K562 (cell line): ENCODE data around the gene NDOR1. TPM values are rescaled to one million over a fixed set of nuclear protein-coding genes. Genes with fewer than 3 reads are reported as not detected.

Experiments
- ATF6 ChIP-seq: sonication (generic); formaldehyde crosslinking; IDR thresholded peaks from 2 replicates; pipeline ENCODE4 v1.4.0; 2020; ENCODE audit warnings: mild to moderate bottlenecking, missing genetic modification reagents
- DIDO1 ChIP-seq: fragments of 450-650 bp; IDR thresholded peaks from 2 replicates; pipeline ENCODE4 v1.6.1; 2016; ENCODE audit warnings: low read depth, missing biosample characterization, missing genetic modification characterization
- FOXP4 ChIP-seq: sonication (generic); formaldehyde crosslinking; IDR thresholded peaks from 2 replicates; pipeline ENCODE4 v1.8.0; 2022; ENCODE audit warnings: mild to moderate bottlenecking, missing genetic modification reagents, borderline replicate concordance
- HDGF ChIP-seq: fragments of 450-650 bp; IDR thresholded peaks from 2 replicates; pipeline ENCODE4 v1.6.1; 2016
- IFI16 ChIP-seq: fragments of 250-450 bp; sonication (Bioruptor Pico); IDR thresholded peaks from 2 replicates; pipeline ENCODE4 v2.1.2; 2022; ENCODE audit warnings: mild to moderate bottlenecking, inconsistent platforms
- L3MBTL2 ChIP-seq: fragments of 450-650 bp; IDR thresholded peaks from 2 replicates; pipeline ENCODE4 v1.6.1; 2016; ENCODE audit warnings: mild to moderate bottlenecking, moderate library complexity
- MYNN ChIP-seq, 2 experiments: sonication (generic); formaldehyde crosslinking in 1 of 2; IDR thresholded peaks; 2 replicates each; pipeline versions ENCODE4 v1.5.0 to v1.6.1; 2016 to 2020; ENCODE audit warnings: antibody characterized with exemption in 1 of 2, missing genetic modification reagents in 1 of 2
- NONO ChIP-seq, 2 experiments: fragments of 200-400 bp in 1 of 2; fragments of 450-650 bp in 1 of 2; formaldehyde crosslinking in 1 of 2; IDR thresholded peaks; 2 replicates each; pipeline ENCODE4 v1.6.1; 2017; ENCODE audit warnings: low read depth in 2 of 2, mild to moderate bottlenecking in 2 of 2, moderate library complexity in 2 of 2, low read length in 1 of 2
- PYGO2 ChIP-seq: fragments of 450-650 bp; IDR thresholded peaks from 2 replicates; pipeline ENCODE4 v1.6.1; 2016; ENCODE audit warnings: mild to moderate bottlenecking, missing genetic modification characterization, moderate library complexity, missing compliant biosample characterization
- RB1 ChIP-seq: fragments of 450-650 bp; IDR thresholded peaks from 2 replicates; pipeline ENCODE4 v1.6.1; 2017; ENCODE audit warnings: low read depth, mild to moderate bottlenecking
- REST ChIP-seq, 2 experiments: fragments of 450-650 bp; formaldehyde crosslinking in 1 of 2; IDR thresholded peaks; 2 replicates each; pipeline versions ENCODE4 v1.4.0 to v1.6.1; 2014 to 2020; ENCODE audit warnings: mild to moderate bottlenecking in 2 of 2, borderline replicate concordance in 1 of 2, low read depth in 1 of 2
- TBP ChIP-seq: optimal IDR thresholded peaks from 2 replicates; pipeline ENCODE3; 2011; ENCODE audit warnings: low read depth, low read length, improper control_type of control experiment
- ZNF197 ChIP-seq: fragments of 200-800 bp; sonication (Bioruptor generic); IDR thresholded peaks from 2 replicates; pipeline ENCODE4 v1.6.1; 2016; ENCODE audit warnings: low read depth, missing genetic modification characterization, missing compliant biosample characterization
- ZNF699 ChIP-seq: fragments of 250-450 bp; sonication (Bioruptor Pico); IDR thresholded peaks from 2 replicates; pipeline ENCODE4 v1.8.0; 2021; ENCODE audit warnings: mild to moderate bottlenecking, moderate library complexity; ENCODE audit not compliant: insufficient replicate concordance
- polyA plus RNA-seq, 8 experiments: library from polyadenylated mRNA; depleted of rRNA in 4 of 8; stranded (reverse) in 5 of 8; unstranded in 3 of 8; fragments of >200 nt; fragmentation: Nextera tagmentation in 2 of 8; fragmentation: Illumina TruSeq in 1 of 8; extraction: Ambion mirVana in 2 of 8; extraction: Trizol in 1 of 8; gene quantifications; 2 replicates each; pipeline versions ENCODE4 v1.2.1 to v1.2.3, GENCODE V29; 2011 to 2014; ENCODE audit warnings: inconsistent platforms in 1 of 8, missing spikeins in 1 of 8
- total RNA-seq, 7 experiments: library from RNA; depleted of rRNA in 6 of 7; stranded (reverse); fragments of >200 nt in 6 of 7; fragmentation: Illumina TruSeq in 2 of 7; extraction: Trizol in 2 of 7; gene quantifications; 2 replicates each; pipeline versions ENCODE4 v1.2.1 to v1.2.3, GENCODE V29; 2011 to 2021; ENCODE audit warnings: low replicate concordance in 1 of 7

The NDOR1 gene
- total and polyA plus RNA-seq, 9 of the 15 experiments (the other 6 are each of a cell fraction or from before 2014, with no cell fraction given) = 0.06 to 36.9 (median 6.9) TPM

- TF ChIP-seq ATF6 (CRISPR knock-in tag) = no peak
- peak; percentile 70; the same call in 1 of the 2 replicates for TF ChIP-seq L3MBTL2
- no peak for TF ChIP-seq PYGO2
- TF ChIP-seq NONO (IDR thresholded peaks at IDR 0.05; ENCODE audit: low read depth in 2 of 2, low read length in 1 of 2) = peak in 1 of 2 experiments; percentile 92; a peak in 3 of 4 replicates
- TF ChIP-seq RB1 = peak; percentile 23
- TF ChIP-seq FOXP4 = no peak
- TF ChIP-seq TBP = peak; percentile 94
- TF ChIP-seq DIDO1 (tag) = no peak
- no peak for TF ChIP-seq REST (IDR thresholded peaks at IDR 0.05; ENCODE audit: borderline replicate concordance)
- peak; percentile 61; the same call in 1 of the 2 replicates for TF ChIP-seq REST (CRISPR knock-in tag; IDR thresholded peaks at IDR 0.05; ENCODE audit: low read depth)
- TF ChIP-seq IFI16 (CRISPR knock-in tag) = no peak
- peak; percentile 43; the same call in 1 of the 2 replicates for TF ChIP-seq MYNN (IDR thresholded peaks at IDR 0.05)
- TF ChIP-seq MYNN (CRISPR knock-in tag; IDR thresholded peaks at IDR 0.05) = no peak
- TF ChIP-seq HDGF = no peak
- no peak for TF ChIP-seq ZNF197 (CRISPR knock-in tag)
- TF ChIP-seq ZNF699 (CRISPR knock-in tag) = no peak
Observed at GRCh38 chr9:137200311-137201204, 4.9 kb upstream of the NDOR1 start, which contains the start of gene TPRN (continued).
